HCT116 (cell line): ENCODE results near the gene HOTAIR.

ENCODE experiments used
- EZH2 ChIP-seq: fragments of 200-600 bp; sonication (generic); IDR thresholded peaks from 2 replicates; pipeline ENCODE4 v1.6.1; 2017; ENCODE audit warnings: antibody characterized with exemption, mixed run types
- SIN3A ChIP-seq: IDR thresholded peaks from 2 replicates; pipeline ENCODE4 v1.6.1; 2012; ENCODE audit warnings: low read depth
- SP1 ChIP-seq: IDR thresholded peaks from 2 replicates; pipeline ENCODE4 v1.6.1; 2012; ENCODE audit warnings: low read depth
- TF ChIP-seq, protein P1 (sequence below), 3 experiments: fragments of 200-600 bp in 1 of 3; sonication (generic) in 1 of 3; IDR thresholded peaks in 2 of 3; conservative IDR thresholded peaks in 1 of 3; 2 replicates each; pipeline ENCODE4 v1.5.1; 2012 to 2017; ENCODE audit warnings: low read depth in 2 of 3, low read length in 2 of 3, antibody characterized with exemption in 1 of 3, borderline replicate concordance in 1 of 3, control low read depth in 1 of 3, mild to moderate bottlenecking in 1 of 3, mixed read lengths in 1 of 3, mixed run types in 1 of 3, moderate library complexity in 1 of 3; ENCODE audit not compliant: insufficient read depth in 1 of 3

DNA sequence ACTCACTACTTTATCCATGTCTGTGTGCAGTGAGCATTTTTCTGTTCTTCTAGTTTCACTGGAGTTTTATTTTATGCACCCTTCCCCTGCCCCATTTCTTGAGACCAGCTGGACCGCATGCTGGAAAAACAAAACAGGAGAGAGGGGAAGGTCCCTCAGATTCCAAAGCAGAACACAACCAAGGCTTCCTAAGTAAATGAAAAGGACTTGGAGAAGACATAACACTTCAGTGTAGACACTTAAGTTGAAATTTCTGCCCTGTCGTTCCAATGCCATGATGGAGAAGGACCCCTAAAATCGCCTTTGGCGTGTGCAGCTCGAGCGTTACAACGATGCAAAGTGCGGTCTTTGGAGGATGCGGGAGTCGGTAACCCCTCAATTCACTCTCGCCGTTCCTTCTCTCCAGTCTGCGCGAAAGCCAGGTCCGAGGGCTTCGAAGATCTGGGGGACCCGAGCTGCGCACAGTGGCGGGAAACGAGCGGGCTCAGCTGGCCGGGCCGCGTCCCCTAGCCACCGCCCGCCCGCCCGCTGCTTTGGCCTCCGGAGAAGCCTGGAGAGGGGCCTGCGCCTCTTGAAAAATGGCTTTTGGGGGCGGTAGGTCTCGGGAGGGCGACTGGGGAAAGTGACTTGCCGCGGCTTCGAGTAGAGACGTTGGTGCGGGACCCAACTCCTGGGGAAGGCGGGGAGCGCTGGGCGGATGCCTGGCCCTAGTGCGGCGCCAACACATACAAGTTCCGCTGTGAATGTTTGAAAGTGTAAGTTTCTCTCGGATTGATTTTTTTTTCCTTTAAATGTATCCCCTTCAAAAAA, 47.3 kb downstream of the HOTAIR start:
- TF ChIP-seq, protein P1, sequence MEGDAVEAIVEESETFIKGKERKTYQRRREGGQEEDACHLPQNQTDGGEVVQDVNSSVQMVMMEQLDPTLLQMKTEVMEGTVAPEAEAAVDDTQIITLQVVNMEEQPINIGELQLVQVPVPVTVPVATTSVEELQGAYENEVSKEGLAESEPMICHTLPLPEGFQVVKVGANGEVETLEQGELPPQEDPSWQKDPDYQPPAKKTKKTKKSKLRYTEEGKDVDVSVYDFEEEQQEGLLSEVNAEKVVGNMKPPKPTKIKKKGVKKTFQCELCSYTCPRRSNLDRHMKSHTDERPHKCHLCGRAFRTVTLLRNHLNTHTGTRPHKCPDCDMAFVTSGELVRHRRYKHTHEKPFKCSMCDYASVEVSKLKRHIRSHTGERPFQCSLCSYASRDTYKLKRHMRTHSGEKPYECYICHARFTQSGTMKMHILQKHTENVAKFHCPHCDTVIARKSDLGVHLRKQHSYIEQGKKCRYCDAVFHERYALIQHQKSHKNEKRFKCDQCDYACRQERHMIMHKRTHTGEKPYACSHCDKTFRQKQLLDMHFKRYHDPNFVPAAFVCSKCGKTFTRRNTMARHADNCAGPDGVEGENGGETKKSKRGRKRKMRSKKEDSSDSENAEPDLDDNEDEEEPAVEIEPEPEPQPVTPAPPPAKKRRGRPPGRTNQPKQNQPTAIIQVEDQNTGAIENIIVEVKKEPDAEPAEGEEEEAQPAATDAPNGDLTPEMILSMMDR (IDR thresholded peaks at IDR 0.05 in 2 of 3, conservative IDR thresholded peaks at IDR 0.05 in 1 of 3; ENCODE audit: borderline replicate concordance in 1 of 3, insufficient read depth in 1 of 3, low read depth in 2 of 3, low read length in 2 of 3) = no peak
- no peak for TF ChIP-seq SP1
- no peak for TF ChIP-seq SIN3A
- TF ChIP-seq EZH2 = no peak
